Mesodermal cell (in vitro differentiated cells): ENCODE measurements around the gene JAK1.
A peak's percentile ranks its signal among the peaks of the same experiment; 100 is the strongest.
"Not testable (repeated sequence)": the region's sequence is repeated elsewhere in the genome, so short reads cannot be mapped to it uniquely, and the experiment has no call there.

Experiments used
- H3K27ac ChIP-seq: 2 replicates; pipeline ENCODE4 v1.7.0; 2013; ENCODE audit warnings: mild to moderate bottlenecking, low read depth, low read length, moderate library complexity; ENCODE audit not compliant: severe bottlenecking
- H3K36me3 ChIP-seq: 2 replicates; pipeline ENCODE4 v1.7.1; 2013; ENCODE audit warnings: mild to moderate bottlenecking, low read length, moderate library complexity; ENCODE audit not compliant: control insufficient read depth, insufficient read depth
- H3K4me1 ChIP-seq: one replicate; pipeline ENCODE4 v1.7.1; 2013; ENCODE audit warnings: mild to moderate bottlenecking, low read length; ENCODE audit not compliant: insufficient read depth, control insufficient read depth, poor library complexity, severe bottlenecking
- H3K4me3 ChIP-seq: 2 replicates; pipeline ENCODE4 v1.7.0; 2013; ENCODE audit warnings: low read length, control low read depth, mild to moderate bottlenecking; ENCODE audit not compliant: insufficient read depth, poor library complexity, severe bottlenecking; ENCODE audit errors: extremely low read depth
- H3K9me3 ChIP-seq: 2 replicates; pipeline ENCODE4 v1.7.1; 2013; ENCODE audit warnings: mild to moderate bottlenecking, low read length, moderate library complexity; ENCODE audit not compliant: control insufficient read depth
- WGBS, 2 experiments: methylation state at CpG; one replicate each; pipeline ENCODE4 v1.1.5; 2013; ENCODE audit warnings: missing lambda C conversion rate in 2 of 2; ENCODE audit not compliant: insufficient coverage in 2 of 2; 5-methylcytosine and 5-hydroxymethylcytosine counted together

The JAK1 gene

DNA sequence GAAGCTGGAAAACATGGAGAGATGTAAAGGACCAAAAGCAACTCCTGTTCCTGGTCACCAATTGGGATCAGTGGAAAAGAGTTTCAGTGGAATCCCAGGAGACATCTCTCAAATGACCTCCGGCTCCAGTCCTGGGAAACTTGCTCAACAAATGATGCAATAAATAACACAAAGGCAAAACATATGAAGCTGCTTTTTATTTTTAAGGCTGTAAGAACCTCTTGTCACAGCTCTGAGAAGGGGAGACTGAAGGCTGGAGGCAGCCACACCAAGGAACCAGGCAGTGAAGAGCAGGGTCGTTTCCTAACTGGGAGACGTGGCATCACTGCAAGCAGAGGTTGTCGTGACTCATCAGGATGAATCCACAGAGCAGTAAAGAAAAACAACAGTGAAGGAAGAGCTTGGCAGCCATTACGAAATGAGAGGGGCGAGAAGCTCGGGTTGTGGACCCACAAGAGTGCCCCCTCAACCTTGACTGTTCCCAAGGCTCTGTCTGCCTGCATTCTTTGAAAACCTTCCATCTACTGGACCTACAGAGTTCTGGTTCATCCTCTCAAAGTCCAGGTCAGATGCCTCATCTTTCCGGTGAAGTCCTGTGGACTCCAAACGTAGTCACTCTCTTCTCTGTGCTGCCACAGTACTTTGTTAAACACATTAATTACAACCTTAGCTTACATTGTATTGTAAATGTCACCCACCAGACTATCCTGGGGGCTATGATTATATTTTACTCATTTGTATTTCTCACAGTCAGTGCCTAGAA is 32.1 kb downstream of the JAK1 start:
- Histone ChIP-seq H3K27ac (peak overlapping the region; percentile 46), H3K36me3 (peaks cover 3% of the 10 kb centered on the region), H3K9me3 (peaks cover 5% of the 10 kb centered on the region), H3K4me3 (no peak overlapping the region), H3K4me1 (peaks cover 19% of the 10 kb centered on the region)
- 84 to 85% methylated on average over 7 to 8 of the region's 9 CpGs for whole genome bisulfite sequencing, 2 experiments

GRCh38 chr1:64933296-64934070 is 32.9 kb downstream of the JAK1 start:
- WGBS, 2 experiments = 91 to 99% methylated on average over 10 to 11 of the region's 11 CpGs
- H3K36me3 ChIP-seq = peaks cover 3% of the 10 kb centered on the region
- peak overlapping the region; percentile 46 for H3K27ac ChIP-seq
- H3K4me3 ChIP-seq = no peak overlapping the region
- peaks cover 19% of the 10 kb centered on the region for H3K4me1 ChIP-seq
- H3K9me3 ChIP-seq = peaks cover 5% of the 10 kb centered on the region

GRCh38 chr1:64932962-64933295 is 33.4 kb downstream of the JAK1 start:
- Histone ChIP-seq H3K27ac (no peak overlapping the region), H3K4me1 (peaks cover 19% of the 10 kb centered on the region), H3K9me3 (peaks cover 5% of the 10 kb centered on the region), H3K4me3 (no peak overlapping the region), H3K36me3 (peaks cover 3% of the 10 kb centered on the region)
- 83 to 94% methylated on average over 1 to 2 of the region's 4 CpGs for WGBS, 2 experiments

GRCh38 chr1:64930640-64931039 is 35.7 kb downstream of the JAK1 start:
- H3K36me3 ChIP-seq, H3K27ac ChIP-seq, H3K4me3 ChIP-seq, H3K9me3 ChIP-seq: not testable (repeated sequence)
- peaks cover 19% of the 10 kb centered on the region for H3K4me1 ChIP-seq

GRCh38 chr1:64929221-64929620 is 37.1 kb downstream of the JAK1 start:
- Histone ChIP-seq H3K27ac (no peak overlapping the region), H3K4me3 (no peak overlapping the region), H3K4me1 (peaks cover 12% of the 10 kb centered on the region), H3K9me3 (peaks cover 5% of the 10 kb centered on the region), H3K36me3 (no peaks in the 10 kb centered on the region)

DNA sequence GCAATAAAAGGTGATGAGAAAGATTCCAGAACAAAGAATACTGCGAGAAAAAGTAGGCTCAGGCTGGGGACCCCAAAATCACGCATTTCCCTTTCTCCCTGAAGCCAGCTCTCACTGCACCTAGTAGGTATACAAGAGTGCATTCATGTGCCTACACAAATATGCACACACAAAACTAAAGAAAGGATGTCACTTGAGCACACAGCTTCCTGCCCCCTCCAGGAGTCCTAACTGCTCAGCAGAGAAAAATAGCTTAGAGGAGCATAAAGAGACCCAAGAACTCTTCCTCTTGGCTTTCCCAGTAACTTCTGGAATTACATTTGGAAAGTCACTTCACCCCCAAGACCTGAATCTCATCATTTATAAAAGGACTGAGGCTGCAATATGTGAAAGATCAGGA is 38.0 kb downstream of the JAK1 start:
- Histone ChIP-seq H3K4me1 (peaks cover 3% of the 10 kb centered on the region), H3K27ac (no peak overlapping the region), H3K9me3 (peaks cover 5% of the 10 kb centered on the region), H3K36me3 (no peaks in the 10 kb centered on the region), H3K4me3 (no peak overlapping the region)
- WGBS, 2 experiments = 79 to 80% methylated on average over 1 to 2 of the region's 2 CpGs

DNA sequence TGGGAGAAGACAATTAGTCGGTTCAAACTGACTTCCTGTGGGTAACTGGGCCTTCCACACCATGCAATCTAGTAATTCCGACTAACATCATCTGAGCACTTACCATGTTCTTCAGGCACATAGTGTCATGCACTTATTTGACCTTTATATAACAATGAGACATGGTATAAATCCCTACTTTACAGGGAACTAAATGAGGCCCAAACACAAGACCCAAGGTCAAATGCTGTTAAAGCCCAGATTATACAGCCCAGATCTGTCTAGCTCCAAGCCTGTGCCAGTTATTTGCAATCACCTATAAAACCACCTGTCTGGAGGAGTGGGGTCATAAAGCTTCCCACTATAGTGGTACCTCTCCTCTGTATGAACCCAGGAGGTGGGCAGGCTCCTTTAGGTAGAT is 40.8 kb downstream of the JAK1 start:
- Histone ChIP-seq H3K36me3 (no peaks in the 10 kb centered on the region), H3K27ac (no peak overlapping the region), H3K9me3 (peaks cover 5% of the 10 kb centered on the region), H3K4me3 (no peak overlapping the region), H3K4me1 (no peaks in the 10 kb centered on the region)
- WGBS, 2 experiments = 100% methylated on average over 1 to 2 of the region's 2 CpGs

DNA sequence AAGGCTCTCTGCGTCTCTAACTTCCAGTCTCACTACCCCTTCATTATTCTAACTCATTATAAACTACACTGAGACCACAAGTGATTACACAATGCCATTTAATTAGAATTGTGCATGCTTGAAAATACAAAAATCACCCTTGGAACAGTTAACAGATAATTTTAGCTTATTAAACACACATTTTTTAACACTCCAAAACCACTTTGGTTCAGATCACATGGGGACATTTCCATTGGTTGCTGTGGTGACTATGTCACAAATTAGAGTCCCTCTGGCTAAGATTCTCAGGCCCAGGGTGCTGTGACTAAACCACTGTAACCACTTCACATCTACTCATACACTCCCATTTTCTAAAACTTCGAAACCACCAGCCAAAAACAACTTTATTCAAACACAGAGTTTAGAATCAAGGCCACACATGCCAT is 43.0 kb downstream of the JAK1 start:
- Histone ChIP-seq H3K4me1 (peaks cover 2% of the 10 kb centered on the region), H3K27ac (no peak overlapping the region), H3K4me3 (no peak overlapping the region), H3K36me3 (no peaks in the 10 kb centered on the region), H3K9me3 (no peaks in the 10 kb centered on the region)
- 0 to 50% methylated on average over 1 to 2 of the region's 2 CpGs for WGBS, 2 experiments

GRCh38 chr1:64922336-64922735 is 44.0 kb downstream of the JAK1 start:
- H3K27ac ChIP-seq = no peak overlapping the region
- H3K4me3 ChIP-seq = no peak overlapping the region
- H3K36me3 ChIP-seq = no peaks in the 10 kb centered on the region
- H3K9me3 ChIP-seq = no peaks in the 10 kb centered on the region
- peaks cover 11% of the 10 kb centered on the region for H3K4me1 ChIP-seq
- no CpG with 5 or more reads among the region's 2 CpGs for WGBS, 2 experiments

DNA sequence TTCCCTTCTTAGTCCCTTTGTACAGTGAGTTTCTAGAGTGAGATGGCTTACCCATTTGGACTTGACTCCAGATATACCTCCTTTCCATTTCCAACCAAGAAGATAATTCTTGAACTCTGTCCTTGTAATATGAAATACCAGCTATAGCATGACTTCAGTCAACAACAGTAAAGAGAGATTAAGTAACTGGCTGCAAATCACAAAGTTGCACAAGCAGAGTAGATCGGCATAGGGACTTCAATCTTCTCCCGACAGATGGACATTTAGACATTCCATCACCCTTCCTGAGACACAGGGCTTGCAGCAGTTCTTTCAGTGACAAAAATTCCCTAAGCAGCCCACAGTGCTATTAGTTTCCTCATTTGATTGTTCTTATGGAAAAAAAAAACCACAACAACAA is 44.6 kb downstream of the JAK1 start:
- Histone ChIP-seq H3K4me3 (no peak overlapping the region), H3K9me3 (no peaks in the 10 kb centered on the region), H3K4me1 (peaks cover 17% of the 10 kb centered on the region), H3K27ac (no peak overlapping the region), H3K36me3 (no peaks in the 10 kb centered on the region)
- WGBS, 2 experiments = 100% methylated on average over 2 of the region's 2 CpGs; no CpG with 5 or more reads in 1 of the 2 experiments

DNA sequence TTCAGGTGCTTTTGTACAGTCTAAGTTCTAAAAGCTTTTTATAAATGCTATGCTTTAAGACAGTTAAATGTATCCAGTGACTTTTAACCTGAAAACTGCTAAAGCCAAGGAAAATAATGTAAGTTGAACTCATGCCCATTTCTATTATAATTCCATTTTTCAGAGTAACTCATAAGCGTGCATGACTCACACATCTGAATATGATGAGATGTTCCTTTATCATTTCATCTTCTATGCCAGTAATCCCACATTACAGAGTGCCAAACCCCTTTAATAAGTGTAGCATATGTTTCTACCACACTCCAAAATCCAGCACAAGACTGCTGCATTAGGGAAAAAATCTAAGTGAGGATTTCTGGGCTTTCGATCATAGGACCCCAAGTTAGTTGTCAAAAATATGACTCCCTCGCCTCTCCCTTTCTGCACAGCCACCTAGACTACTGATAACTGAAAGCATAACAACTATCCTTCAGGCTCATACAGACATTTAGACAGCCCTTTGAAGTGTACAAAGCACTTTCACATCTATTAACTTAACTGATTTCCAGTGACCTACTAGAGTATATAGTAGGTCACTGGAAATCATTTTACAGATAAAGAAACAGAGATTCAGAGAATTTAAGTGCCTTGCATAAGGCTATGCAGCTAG is 45.3 kb downstream of the JAK1 start:
- Histone ChIP-seq H3K4me3 (no peak overlapping the region), H3K9me3 (no peaks in the 10 kb centered on the region), H3K27ac (no peak overlapping the region), H3K36me3 (no peaks in the 10 kb centered on the region), H3K4me1 (peaks cover 22% of the 10 kb centered on the region)
- 88 to 96% methylated on average over 3 of the region's 3 CpGs for WGBS, 2 experiments
